ENCODE data around the gene AIP. TPM values are rescaled to one million over a fixed set of nuclear protein-coding genes. Genes with fewer than 3 reads are reported as not detected.

Gene AIP
- total RNA-seq, 1 experiment from 2014 or later: 35.6 TPM

DNA sequence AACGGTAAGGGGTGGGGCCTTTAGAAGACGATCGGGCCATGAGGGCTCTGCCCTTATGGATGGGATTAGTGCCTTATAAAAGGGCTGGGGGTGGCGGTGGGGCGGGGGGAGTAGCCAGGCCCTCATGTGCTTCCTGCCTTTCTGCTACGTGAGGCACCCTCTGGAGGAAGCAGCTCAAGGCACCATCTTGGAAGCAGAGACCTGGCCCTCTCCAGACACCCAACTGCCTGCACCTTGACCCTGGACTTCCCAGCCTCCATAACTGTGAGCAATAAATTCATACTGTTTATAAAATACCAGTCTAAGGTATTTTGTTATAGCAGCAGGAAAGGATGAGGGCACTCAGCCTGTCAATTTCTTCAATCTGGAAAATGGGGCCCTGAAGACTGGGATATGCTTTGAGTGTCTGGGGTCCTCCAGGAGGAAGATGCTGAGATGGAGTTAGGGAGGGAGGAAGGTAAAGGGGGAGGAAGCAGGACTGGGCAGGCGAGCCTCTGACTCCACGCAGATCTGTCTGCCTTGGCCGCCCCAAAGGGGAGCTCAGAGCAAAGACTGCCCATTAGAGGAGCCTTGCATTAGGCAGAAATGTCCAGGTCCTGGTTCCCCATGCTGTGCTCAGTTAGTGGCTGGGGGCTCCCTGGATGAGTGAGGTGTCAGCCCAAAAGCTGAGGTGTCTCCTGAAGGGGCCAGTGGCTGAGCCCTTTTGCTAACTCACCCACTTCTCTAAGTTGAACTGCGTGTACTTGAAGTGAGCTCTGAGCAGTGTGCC lies 35.1 kb downstream of the AIP start:
- H3K27me3 ChIP-seq (ENCODE audit: insufficient read depth, low read length): no peaks in the 10 kb centered on the region
- no peak overlapping the region for H2BK20ac ChIP-seq (ENCODE audit: low read depth, low read length, poor library complexity, severe bottlenecking)
- no peak overlapping the region for H3K4me2 ChIP-seq (ENCODE audit: insufficient read depth, insufficient read length, low read length)
- Mint-ChIP-seq H3K27me3 (ENCODE audit: low read depth) (peaks cover 37% of the 10 kb centered on the region), H3K4me1 (no peaks in the 10 kb centered on the region), H3K36me3 (ENCODE audit: insufficient read depth in 1 of 3, low read depth in 3 of 3) (no peaks in the 10 kb centered on the region), H3K9me3 (no peaks in the 10 kb centered on the region), H3K4me3 (no peak overlapping the region), H3K27ac (0 out of 7 replicates have a peak overlapping the region, but pooled peaks of 1 of the 3 experiments have one; percentile 44)
- H4K5ac ChIP-seq (ENCODE audit: insufficient read length, low read depth, low read length): no peak overlapping the region
- H2AFZ ChIP-seq (ENCODE audit: low read length): no peak overlapping the region
- H3T11ph ChIP-seq (ENCODE audit: low read length): no peak overlapping the region
- H2BK120ac ChIP-seq (ENCODE audit: low read depth, low read length, poor library complexity, severe bottlenecking): no peak overlapping the region
- no peak overlapping the region for H3K4ac ChIP-seq (ENCODE audit: low read depth, low read length)
- no peak overlapping the region for H4K91ac ChIP-seq (ENCODE audit: insufficient read length, low read depth, low read length)
- H3K9ac ChIP-seq (ENCODE audit: extremely low read depth, insufficient read length, low read length): no peak overlapping the region
- no peak overlapping the region for H2BK12ac ChIP-seq (ENCODE audit: insufficient read length, low read depth, low read length)
- H3K9me3 ChIP-seq (ENCODE audit: control insufficient read depth, low read depth, low read length): no peaks in the 10 kb centered on the region
- TF ChIP-seq CTCF (conservative IDR thresholded peaks at IDR 0.05): no peak
- H3K23me2 ChIP-seq (ENCODE audit: insufficient read length, low read depth, low read length, poor library complexity, severe bottlenecking): no peaks in the 10 kb centered on the region
- no peak overlapping the region for H2BK5ac ChIP-seq (ENCODE audit: insufficient read length, low read length)
- H3K56ac ChIP-seq (ENCODE audit: insufficient read length, low read depth, low read length): no peak overlapping the region
- no peak overlapping the region for H3K23ac ChIP-seq (ENCODE audit: insufficient read length, low read depth, low read length)
- no peaks in the 10 kb centered on the region for H3K79me2 ChIP-seq (ENCODE audit: insufficient read depth, low read length)
- H2BK15ac ChIP-seq (ENCODE audit: low read depth, low read length): no peak overlapping the region
- H4K8ac ChIP-seq (replicated peaks; ENCODE audit: insufficient read length, low read depth, low read length): no peak overlapping the region
- H3K14ac ChIP-seq (ENCODE audit: insufficient read depth, low read length): no peak overlapping the region
- H3K18ac ChIP-seq (ENCODE audit: insufficient read length, low read depth, low read length): no peak overlapping the region
- H3K27ac ChIP-seq (ENCODE audit: insufficient read length, low read depth, low read length): no peak overlapping the region
- no peak for DNase-seq
- no peaks in the 10 kb centered on the region for H4K20me1 ChIP-seq (ENCODE audit: control insufficient read depth, insufficient read depth, insufficient read length)
- no peak overlapping the region for H2AK5ac ChIP-seq (ENCODE audit: insufficient read length, low read length)
- H3K4me1 ChIP-seq (ENCODE audit: insufficient read depth, low read length): no peaks in the 10 kb centered on the region
- H3K79me1 ChIP-seq (ENCODE audit: insufficient read depth, low read depth, low read length, poor library complexity, severe bottlenecking): no peaks in the 10 kb centered on the region
- WGBS (ENCODE audit: extremely low coverage, insufficient read length, low lambda C conversion rate): no CpG with 5 or more reads among the region's 10 CpGs

Data from H9 (cell line).